ENCODE measurements around the gene NALCN. TPM values are rescaled to one million over a fixed set of nuclear protein-coding genes. Genes with fewer than 3 reads are reported as not detected.
A peak's percentile ranks its signal among the peaks of the same experiment; 100 is the strongest.

Gene NALCN
- total and polyA plus RNA-seq, 8 donors = 0.51 to 5.1 (median 2.0) TPM

GRCh38 chr13:101408154-101408553 is 8.2 kb downstream of the NALCN start:
- H3K4me1 ChIP-seq = no peaks in the 10 kb centered on the region
- FAIRE-seq (no peak), ATAC-seq (peak in 1 of 4 donors; percentile 21), DNase-seq (no peak)
- no peaks in the 10 kb centered on the region for H3K36me3 ChIP-seq
- no peak for TF ChIP-seq CTCF (IDR thresholded peaks at IDR 0.05)
- H3K27me3 ChIP-seq = no peaks in the 10 kb centered on the region
- 83 to 86% methylated on average over 9 of the region's 9 CpGs for WGBS, 2 donors
- intact Hi-C loops (cut with DNase I) = no loop called here
- no peak overlapping the region for H3K4me3 ChIP-seq
- no peak overlapping the region for H3K27ac ChIP-seq
- no peaks in the 10 kb centered on the region for H3K9me3 ChIP-seq

- WGBS, 2 donors = 84 to 92% methylated on average over 1 of the region's 1 CpG
- Histone ChIP-seq H3K4me1 (no peaks in the 10 kb centered on the region), H3K36me3 (no peaks in the 10 kb centered on the region), H3K9me3 (no peaks in the 10 kb centered on the region), H3K27me3 (no peaks in the 10 kb centered on the region), H3K4me3 (no peak overlapping the region), H3K27ac (no peak overlapping the region)
- no peak for TF ChIP-seq CTCF (IDR thresholded peaks at IDR 0.05)
- intact Hi-C loops (cut with DNase I) = no loop called here
- FAIRE-seq = no peak
- DNase-seq = no peak
- no peak for ATAC-seq
Measured at GRCh38 chr13:101406791-101407190, 9.5 kb downstream of the NALCN start.

GRCh38 chr13:101401196-101401595 is 15.1 kb downstream of the NALCN start:
- no peaks in the 10 kb centered on the region for H3K36me3 ChIP-seq
- intact Hi-C loops (cut with DNase I) = no loop called here
- H3K4me1 ChIP-seq = no peaks in the 10 kb centered on the region
- WGBS, 2 donors = 93% methylated on average over 1 of the region's 1 CpG
- no peak overlapping the region for H3K27ac ChIP-seq
- no peak for TF ChIP-seq CTCF (IDR thresholded peaks at IDR 0.05)
- H3K9me3 ChIP-seq = no peaks in the 10 kb centered on the region
- no peaks in the 10 kb centered on the region for H3K27me3 ChIP-seq
- FAIRE-seq (no peak), ATAC-seq (no peak), DNase-seq (no peak)
- no peak overlapping the region for H3K4me3 ChIP-seq

GRCh38 chr13:101399365-101399764 is 16.9 kb downstream of the NALCN start:
- FAIRE-seq (no peak), ATAC-seq (no peak), DNase-seq (no peak)
- Histone ChIP-seq H3K9me3 (no peaks in the 10 kb centered on the region), H3K27me3 (no peaks in the 10 kb centered on the region), H3K4me1 (no peaks in the 10 kb centered on the region), H3K27ac (no peak overlapping the region), H3K4me3 (no peak overlapping the region), H3K36me3 (no peaks in the 10 kb centered on the region)
- no peak for TF ChIP-seq CTCF (IDR thresholded peaks at IDR 0.05)
- intact Hi-C loops (cut with DNase I) = no loop called here
- WGBS, 2 donors = 75 to 96% methylated on average over 2 of the region's 2 CpGs

- no peaks in the 10 kb centered on the region for H3K27me3 ChIP-seq
- FAIRE-seq = no peak
- peak in 1 of 4 donors; percentile 35 for ATAC-seq
- no peak overlapping the region for H3K4me3 ChIP-seq
- H3K9me3 ChIP-seq = no peaks in the 10 kb centered on the region
- no peaks in the 10 kb centered on the region for H3K36me3 ChIP-seq
- H3K4me1 ChIP-seq = no peaks in the 10 kb centered on the region
- no peak for TF ChIP-seq CTCF (IDR thresholded peaks at IDR 0.05)
- no peak for DNase-seq
- no peak overlapping the region for H3K27ac ChIP-seq
- WGBS, 2 donors = 84 to 92% methylated on average over 2 of the region's 2 CpGs
- intact Hi-C loops (cut with DNase I) = no loop called here
Measured at GRCh38 chr13:101398920-101399319, 17.4 kb downstream of the NALCN start.

Measured in pancreas (tissue), 10 donors.